Caco-2 (cell line): Measurements from ENCODE around the gene ZNF507. TPM values are rescaled to one million over a fixed set of nuclear protein-coding genes. Genes with fewer than 3 reads are reported as not detected.

ENCODE experiments used
- BruUV-seq: library from RNA; stranded (reverse); fragments of 400-500 nt; replicated peaks from 2 replicates; lab custom pipeline; 2021; lab: Mats Ljungman, UMichigan
- CTCF ChIA-PET: fragments of 300-600 bp; sonication (Branson Sonifier 250); formaldehyde crosslinking; loops from one replicate; lab custom pipeline; 2022; ENCODE audit warnings: antibody characterized with exemption; lab: Charles Lee
- POLR2A ChIA-PET: fragments of 300-600 bp; sonication (Branson Sonifier 250); formaldehyde crosslinking; loops from one replicate; lab custom pipeline; 2022; ENCODE audit warnings: antibody characterized with exemption; lab: Charles Lee
- DNase-seq, 2 experiments: peaks; one replicate each; pipeline versions ENCODE4 v3.0.0 to v3.0.0-alpha.2; 2020 to 2022
- H3K27me3 ChIP-seq: replicated peaks from 2 replicates; pipeline ENCODE4 v1.6.0; 2011; ENCODE audit warnings: low read length; ENCODE audit not compliant: control insufficient read depth, insufficient read depth
- H3K36me3 ChIP-seq: 2 replicates; pipeline ENCODE4 v1.5.1; 2011; ENCODE audit warnings: low read length; ENCODE audit not compliant: control insufficient read depth, insufficient read depth
- H3K4me1 ChIP-seq: fragments of 250-450 bp; sonication (Bioruptor Pico); 2 replicates; pipeline ENCODE4 v1.5.1; 2020; ENCODE audit warnings: mild to moderate bottlenecking
- H3K4me3 ChIP-seq: 2 replicates; pipeline ENCODE4 v1.5.1; 2011; ENCODE audit warnings: low read depth, mild to moderate bottlenecking, control low read depth, low read length
- H3K9me3 ChIP-seq: fragments of 250-450 bp; sonication (Bioruptor Pico); 2 replicates; pipeline ENCODE4 v1.5.1; 2020; ENCODE audit warnings: mild to moderate bottlenecking, moderate library complexity
- H3K27ac Mint-ChIP-seq: one replicate; pipeline ENCODE4 v1.8.0; 2022; ENCODE audit warnings: mixed read lengths; ENCODE audit not compliant: unreplicated experiment
- H3K27me3 Mint-ChIP-seq: one replicate; pipeline ENCODE4 v1.8.0; 2022; ENCODE audit warnings: mixed read lengths; ENCODE audit not compliant: insufficient read depth, unreplicated experiment
- H3K36me3 Mint-ChIP-seq: one replicate; pipeline ENCODE4 v1.8.0; 2022; ENCODE audit warnings: mild to moderate bottlenecking, mixed read lengths; ENCODE audit not compliant: insufficient read depth, unreplicated experiment
- H3K4me1 Mint-ChIP-seq: one replicate; pipeline ENCODE4 v1.8.0; 2022; ENCODE audit warnings: low read depth, mixed read lengths; ENCODE audit not compliant: unreplicated experiment
- H3K4me3 Mint-ChIP-seq: one replicate; pipeline ENCODE4 v1.8.0; 2022; ENCODE audit warnings: mild to moderate bottlenecking, moderate library complexity, mixed read lengths; ENCODE audit not compliant: unreplicated experiment
- H3K9me3 Mint-ChIP-seq: one replicate; pipeline ENCODE4 v1.8.0; 2022; ENCODE audit warnings: mixed read lengths; ENCODE audit not compliant: unreplicated experiment
- intact Hi-C: fragments of 100-400 bp; cut with micrococcal nuclease; formaldehyde crosslinking; loops from one replicate; pipeline ENCODE4 v1.10.0; 2022; ENCODE audit not compliant: unreplicated experiment
- total RNA-seq: library from RNA; stranded (reverse); gene quantifications from 2 replicates; pipeline ENCODE4 v1.2.3, GENCODE V29; 2022
- TF ChIP-seq, protein P1 (sequence below), 2 experiments: fragments of 200-600 bp in 1 of 2; IDR thresholded peaks; 1 replicate in 1 of 2; 2 replicates in 1 of 2; pipeline versions ENCODE4 v1.5.1 to v1.8.0; 2011 to 2022; ENCODE audit warnings: antibody characterized with exemption in 1 of 2, control low read depth in 1 of 2, inconsistent platforms in 1 of 2, low read depth in 1 of 2, low read length in 1 of 2, mild to moderate bottlenecking in 1 of 2, moderate library complexity in 1 of 2; ENCODE audit not compliant: insufficient read depth in 1 of 2, severe bottlenecking in 1 of 2, unreplicated experiment in 1 of 2

The ZNF507 gene
- total RNA-seq, 1 experiment from 2014 or later: 27.4 TPM

DNA sequence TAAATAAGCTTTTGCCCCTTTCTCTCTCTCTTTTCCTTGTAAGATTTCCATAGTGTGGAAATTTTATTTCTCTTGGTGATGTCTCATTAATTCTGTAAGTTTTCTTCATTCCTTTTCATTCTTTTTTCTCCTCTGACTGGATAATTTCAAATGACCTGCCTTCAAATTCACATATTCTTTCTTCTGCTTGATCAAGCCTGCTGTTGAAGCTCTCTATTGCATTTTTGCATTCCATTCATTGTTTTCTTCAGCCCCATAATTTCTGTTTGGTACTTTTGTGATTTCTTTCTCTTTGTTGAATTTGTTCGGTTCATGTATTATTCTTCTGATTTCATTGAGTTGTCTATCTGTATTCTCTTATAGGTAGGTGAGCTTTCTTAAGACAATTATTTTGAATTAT is 42.2 kb upstream of the ZNF507 start:
- ChIA-PET POLR2A (no interaction called here), CTCF (no interaction called here)
- Histone ChIP-seq H3K27me3 (no peaks in the 10 kb centered on the region), H3K36me3 (no peaks in the 10 kb centered on the region), H3K4me3 (no peak overlapping the region), H3K4me1 (no peaks in the 10 kb centered on the region), H3K9me3 (peaks cover 20% of the 10 kb centered on the region; the same call in 1 of the 2 replicates)
- no peak for DNase-seq
- Mint-ChIP-seq H3K27me3 (no peaks in the 10 kb centered on the region), H3K27ac (no peak overlapping the region), H3K4me1 (no peaks in the 10 kb centered on the region), H3K4me3 (no peak overlapping the region), H3K9me3 (peaks cover 35% of the 10 kb centered on the region), H3K36me3 (no peaks in the 10 kb centered on the region)
- no TSS peak for BruUV-seq
- intact Hi-C loops: no loop called here
- TF ChIP-seq, protein P1, sequence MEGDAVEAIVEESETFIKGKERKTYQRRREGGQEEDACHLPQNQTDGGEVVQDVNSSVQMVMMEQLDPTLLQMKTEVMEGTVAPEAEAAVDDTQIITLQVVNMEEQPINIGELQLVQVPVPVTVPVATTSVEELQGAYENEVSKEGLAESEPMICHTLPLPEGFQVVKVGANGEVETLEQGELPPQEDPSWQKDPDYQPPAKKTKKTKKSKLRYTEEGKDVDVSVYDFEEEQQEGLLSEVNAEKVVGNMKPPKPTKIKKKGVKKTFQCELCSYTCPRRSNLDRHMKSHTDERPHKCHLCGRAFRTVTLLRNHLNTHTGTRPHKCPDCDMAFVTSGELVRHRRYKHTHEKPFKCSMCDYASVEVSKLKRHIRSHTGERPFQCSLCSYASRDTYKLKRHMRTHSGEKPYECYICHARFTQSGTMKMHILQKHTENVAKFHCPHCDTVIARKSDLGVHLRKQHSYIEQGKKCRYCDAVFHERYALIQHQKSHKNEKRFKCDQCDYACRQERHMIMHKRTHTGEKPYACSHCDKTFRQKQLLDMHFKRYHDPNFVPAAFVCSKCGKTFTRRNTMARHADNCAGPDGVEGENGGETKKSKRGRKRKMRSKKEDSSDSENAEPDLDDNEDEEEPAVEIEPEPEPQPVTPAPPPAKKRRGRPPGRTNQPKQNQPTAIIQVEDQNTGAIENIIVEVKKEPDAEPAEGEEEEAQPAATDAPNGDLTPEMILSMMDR (IDR thresholded peaks at IDR 0.05; ENCODE audit: insufficient read depth in 1 of 2, low read depth in 1 of 2, low read length in 1 of 2, severe bottlenecking in 1 of 2, unreplicated experiment in 1 of 2): no peak

- Mint-ChIP-seq H3K36me3 (no peaks in the 10 kb centered on the region), H3K9me3 (peaks cover 12% of the 10 kb centered on the region), H3K4me3 (no peak overlapping the region), H3K4me1 (no peaks in the 10 kb centered on the region), H3K27me3 (peaks cover 3% of the 10 kb centered on the region), H3K27ac (no peak overlapping the region)
- Histone ChIP-seq H3K4me1 (no peaks in the 10 kb centered on the region), H3K4me3 (no peak overlapping the region), H3K36me3 (no peaks in the 10 kb centered on the region), H3K9me3 (peaks cover 8% of the 10 kb centered on the region; the same call in 1 of the 2 replicates), H3K27me3 (no peaks in the 10 kb centered on the region)
- intact Hi-C loops: no loop called here
- TF ChIP-seq, protein P1 (IDR thresholded peaks at IDR 0.05; ENCODE audit: insufficient read depth in 1 of 2, low read depth in 1 of 2, low read length in 1 of 2, severe bottlenecking in 1 of 2, unreplicated experiment in 1 of 2): no peak
- CTCF ChIA-PET: interaction anchor here (0.7 kb wide), 1 partner anchor 13 kb away, joined by 4 read pairs; no protein-coding TSS in a partner anchor
- no peak for DNase-seq
- POLR2A ChIA-PET: no interaction called here
- no TSS peak for BruUV-seq
Measured at GRCh38 chr19:32307591-32307990, 37.8 kb upstream of the ZNF507 start.

DNA sequence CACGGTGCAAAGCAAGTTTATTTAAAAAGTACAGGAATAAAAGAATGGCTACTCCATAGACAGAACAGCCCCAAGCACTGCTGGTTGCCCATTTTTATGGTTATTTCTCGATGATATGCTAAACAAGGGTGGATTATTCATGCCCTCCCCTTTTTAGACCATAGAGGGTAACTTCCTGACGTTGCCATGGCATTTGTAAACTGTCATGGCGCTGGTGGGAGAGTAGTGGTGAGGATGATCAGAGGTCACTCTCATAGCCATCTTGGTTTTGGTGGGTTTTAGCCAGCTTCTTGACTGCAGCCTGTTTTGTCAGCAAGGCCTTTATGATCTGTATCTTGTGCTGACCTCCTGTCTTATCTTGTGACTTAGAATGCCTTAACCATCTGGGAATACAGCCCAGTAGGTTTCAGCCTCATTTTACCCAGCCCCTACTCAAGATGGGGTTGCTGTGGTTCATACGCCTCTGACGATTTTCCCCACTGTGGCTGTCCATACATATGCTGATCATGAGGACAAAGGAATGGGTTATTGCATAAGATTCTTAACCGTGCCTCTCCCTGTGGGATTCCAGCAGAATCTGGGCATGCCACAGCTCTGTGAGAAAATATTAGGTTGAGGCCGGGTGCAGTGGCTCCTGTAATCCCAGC is 36.9 kb upstream of the ZNF507 start:
- Histone ChIP-seq H3K27me3 (no peaks in the 10 kb centered on the region), H3K4me1 (no peaks in the 10 kb centered on the region), H3K4me3 (no peak overlapping the region), H3K36me3 (no peaks in the 10 kb centered on the region), H3K9me3 (no peaks in the 10 kb centered on the region; the same call in 1 of the 2 replicates)
- no peak overlapping the region for H3K4me3 Mint-ChIP-seq
- no peak for DNase-seq
- no peaks in the 10 kb centered on the region for H3K36me3 Mint-ChIP-seq
- H3K4me1 Mint-ChIP-seq: no peaks in the 10 kb centered on the region
- peaks cover 3% of the 10 kb centered on the region for H3K27me3 Mint-ChIP-seq
- intact Hi-C loops: no loop called here
- CTCF ChIA-PET: no interaction called here
- no TSS peak for BruUV-seq
- TF ChIP-seq, protein P1 (IDR thresholded peaks at IDR 0.05; ENCODE audit: insufficient read depth in 1 of 2, low read depth in 1 of 2, low read length in 1 of 2, severe bottlenecking in 1 of 2, unreplicated experiment in 1 of 2): no peak
- H3K9me3 Mint-ChIP-seq: peaks cover 3% of the 10 kb centered on the region
- no peak overlapping the region for H3K27ac Mint-ChIP-seq
- POLR2A ChIA-PET: no interaction called here
